ENCODE data around the gene ARHGEF28. TPM values are rescaled to one million over a fixed set of nuclear protein-coding genes. Genes with fewer than 3 reads are reported as not detected.

The ARHGEF28 gene
- total and polyA plus RNA-seq, 2 experiments from 2014 or later: 3.5 to 11.2 TPM

- 98% methylated on average over 3 of the region's 3 CpGs for WGBS (ENCODE audit: low lambda C conversion rate, missing lambda C conversion rate)
- Histone ChIP-seq H3K9me2 (replicated peaks; ENCODE audit: insufficient read depth) (no peaks in the 10 kb centered on the region), H3K4me2 (no peak overlapping the region), H3K36me3 (replicated peaks; ENCODE audit: insufficient read depth, low read depth) (no peaks in the 10 kb centered on the region), H3K4me3 (no peak overlapping the region), H3K9me3 (ENCODE audit: low read depth) (no peaks in the 10 kb centered on the region), H4K20me1 (ENCODE audit: insufficient read depth, poor library complexity, severe bottlenecking) (no peaks in the 10 kb centered on the region), H3K79me2 (no peaks in the 10 kb centered on the region), H3K27me3 (no peaks in the 10 kb centered on the region), H3K27ac (no peak overlapping the region), H2AFZ (no peak overlapping the region), H3K4me1 (ENCODE audit: insufficient read depth) (no peaks in the 10 kb centered on the region)
- no peak for TF ChIP-seq EZH2phosphoT487 (IDR thresholded peaks at IDR 0.05; ENCODE audit: low read depth, severe bottlenecking, unreplicated experiment)
- DNase-seq (ENCODE audit: low spot score): no peak
Measured at GRCh38 chr5:73973135-73973534, 347.1 kb downstream of the ARHGEF28 start.

GRCh38 chr5:73974871-73975360, 348.9 kb downstream of the ARHGEF28 start:
- H3K79me2 ChIP-seq: no peaks in the 10 kb centered on the region
- H3K9me3 ChIP-seq (ENCODE audit: low read depth): no peaks in the 10 kb centered on the region
- H3K36me3 ChIP-seq (replicated peaks; ENCODE audit: insufficient read depth, low read depth): no peaks in the 10 kb centered on the region
- H3K4me1 ChIP-seq (ENCODE audit: insufficient read depth): no peaks in the 10 kb centered on the region
- no peaks in the 10 kb centered on the region for H3K27me3 ChIP-seq
- no peak overlapping the region for H3K4me3 ChIP-seq
- H3K4me2 ChIP-seq: no peak overlapping the region
- 52% methylated on average over 4 of the region's 4 CpGs for WGBS (ENCODE audit: low lambda C conversion rate, missing lambda C conversion rate)
- no peak overlapping the region for H2AFZ ChIP-seq
- TF ChIP-seq EZH2 (IDR thresholded peaks at IDR 0.05; ENCODE audit: borderline replicate concordance) (no peak), CTCF (IDR thresholded peaks at IDR 0.05; ENCODE audit: poor library complexity) (no peak), EZH2phosphoT487 (IDR thresholded peaks at IDR 0.05; ENCODE audit: low read depth, severe bottlenecking, unreplicated experiment) (no peak)
- no peaks in the 10 kb centered on the region for H4K20me1 ChIP-seq (ENCODE audit: insufficient read depth, poor library complexity, severe bottlenecking)
- H3K9me2 ChIP-seq (replicated peaks; ENCODE audit: insufficient read depth): no peaks in the 10 kb centered on the region
- no peak overlapping the region for H3K27ac ChIP-seq
- no peak for DNase-seq (ENCODE audit: low spot score)

GRCh38 chr5:73975845-73976244, 349.8 kb downstream of the ARHGEF28 start:
- H3K79me2 ChIP-seq: no peaks in the 10 kb centered on the region
- H3K27me3 ChIP-seq: no peaks in the 10 kb centered on the region
- no peak overlapping the region for H3K27ac ChIP-seq
- H2AFZ ChIP-seq: no peak overlapping the region
- TF ChIP-seq CTCF (IDR thresholded peaks at IDR 0.05; ENCODE audit: poor library complexity) (no peak), EZH2phosphoT487 (IDR thresholded peaks at IDR 0.05; ENCODE audit: low read depth, severe bottlenecking, unreplicated experiment) (no peak), EZH2 (IDR thresholded peaks at IDR 0.05; ENCODE audit: borderline replicate concordance) (no peak)
- H3K9me3 ChIP-seq (ENCODE audit: low read depth): no peaks in the 10 kb centered on the region
- H3K4me2 ChIP-seq: no peak overlapping the region
- no peaks in the 10 kb centered on the region for H3K36me3 ChIP-seq (replicated peaks; ENCODE audit: insufficient read depth, low read depth)
- H4K20me1 ChIP-seq (ENCODE audit: insufficient read depth, poor library complexity, severe bottlenecking): no peaks in the 10 kb centered on the region
- no peak overlapping the region for H3K4me3 ChIP-seq
- DNase-seq (ENCODE audit: low spot score): no peak
- no peaks in the 10 kb centered on the region for H3K4me1 ChIP-seq (ENCODE audit: insufficient read depth)
- WGBS (ENCODE audit: low lambda C conversion rate, missing lambda C conversion rate): 84% methylated on average over 4 of the region's 4 CpGs
- no peaks in the 10 kb centered on the region for H3K9me2 ChIP-seq (replicated peaks; ENCODE audit: insufficient read depth)

- no peaks in the 10 kb centered on the region for H3K4me1 ChIP-seq (ENCODE audit: insufficient read depth)
- H3K27me3 ChIP-seq: no peaks in the 10 kb centered on the region
- H3K79me2 ChIP-seq: no peaks in the 10 kb centered on the region
- no peaks in the 10 kb centered on the region for H4K20me1 ChIP-seq (ENCODE audit: insufficient read depth, poor library complexity, severe bottlenecking)
- DNase-seq (ENCODE audit: low spot score): no peak
- H3K27ac ChIP-seq: no peak overlapping the region
- H3K4me3 ChIP-seq: no peak overlapping the region
- WGBS (ENCODE audit: low lambda C conversion rate, missing lambda C conversion rate): 87% methylated on average over 1 of the region's 1 CpG
- H3K4me2 ChIP-seq: no peak overlapping the region
- H3K9me3 ChIP-seq (ENCODE audit: low read depth): no peaks in the 10 kb centered on the region
- no peaks in the 10 kb centered on the region for H3K36me3 ChIP-seq (replicated peaks; ENCODE audit: insufficient read depth, low read depth)
- TF ChIP-seq EZH2 (IDR thresholded peaks at IDR 0.05; ENCODE audit: borderline replicate concordance) (no peak), EZH2phosphoT487 (IDR thresholded peaks at IDR 0.05; ENCODE audit: low read depth, severe bottlenecking, unreplicated experiment) (no peak)
- no peak overlapping the region for H2AFZ ChIP-seq
- no peaks in the 10 kb centered on the region for H3K9me2 ChIP-seq (replicated peaks; ENCODE audit: insufficient read depth)
Measured at GRCh38 chr5:73977146-73977545, 351.1 kb downstream of the ARHGEF28 start.
